Measurements from ENCODE around the gene KIF1B. TPM values are rescaled to one million over a fixed set of nuclear protein-coding genes. Genes with fewer than 3 reads are reported as not detected.

Gene KIF1B
- total RNA-seq, 1 donor, result 8.1 TPM

DNA sequence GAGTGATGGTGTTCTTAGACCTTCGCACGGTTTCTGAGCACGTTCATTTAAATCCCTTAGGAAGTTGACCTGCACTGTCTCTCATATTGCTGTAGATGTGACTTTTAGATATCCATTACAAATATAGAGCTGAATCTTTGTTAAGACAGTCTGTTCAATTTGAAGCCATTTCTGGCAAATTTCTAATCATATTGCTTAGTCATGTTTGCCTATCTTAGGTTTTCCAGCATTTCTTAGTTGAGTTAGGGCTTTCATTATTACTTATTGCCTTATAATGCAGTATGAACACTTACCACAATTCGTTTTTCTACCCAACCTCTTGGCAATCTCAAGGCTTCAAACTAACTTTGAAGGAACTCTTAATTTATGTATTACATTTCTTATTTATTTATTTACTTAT lies 110.0 kb downstream of the KIF1B start:
- DNase-seq (ENCODE audit: low read depth in 2 of 3, low spot score in 2 of 3), result no peak

DNA sequence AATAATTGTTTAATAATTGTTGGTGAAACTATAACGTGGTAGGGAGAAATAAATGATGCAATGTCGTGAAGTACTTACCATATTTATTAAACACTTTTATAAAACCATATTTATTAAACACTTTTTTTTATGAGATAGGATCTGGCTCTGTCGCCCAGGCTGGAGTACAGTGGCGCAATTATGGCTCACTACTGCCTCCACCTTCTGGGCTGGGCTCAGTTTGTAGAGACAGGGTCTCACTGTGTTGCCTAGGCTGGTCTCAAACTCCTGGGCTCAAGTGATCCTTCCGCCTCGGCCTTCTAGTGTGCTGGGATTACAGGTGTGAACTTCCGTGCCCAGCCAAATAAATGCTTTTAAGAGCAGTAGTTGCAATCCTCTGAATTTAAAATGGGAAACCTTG lies 112.5 kb downstream of the KIF1B start:
- no peak for DNase-seq (ENCODE audit: low read depth in 2 of 3, low spot score in 2 of 3)

DNA sequence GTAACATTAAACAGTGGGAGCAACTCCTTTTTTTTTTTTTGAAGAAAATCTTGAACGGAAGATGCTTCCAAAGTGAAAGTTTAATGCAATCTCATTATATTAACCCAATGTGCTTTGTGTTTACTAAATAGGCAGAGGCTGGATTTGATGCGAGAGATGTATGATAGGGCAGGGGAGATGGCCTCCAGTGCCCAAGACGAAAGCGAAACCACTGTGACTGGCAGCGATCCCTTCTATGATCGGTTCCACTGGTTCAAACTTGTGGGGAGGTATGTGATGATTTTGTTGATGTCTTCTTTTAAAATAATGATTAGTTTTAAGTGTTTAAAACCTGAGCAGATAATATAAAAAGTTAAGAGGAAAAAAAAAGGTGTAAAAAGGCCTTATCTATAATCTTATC lies 114.3 kb downstream of the KIF1B start:
- no peak for DNase-seq (ENCODE audit: low read depth in 2 of 3, low spot score in 2 of 3)

DNA sequence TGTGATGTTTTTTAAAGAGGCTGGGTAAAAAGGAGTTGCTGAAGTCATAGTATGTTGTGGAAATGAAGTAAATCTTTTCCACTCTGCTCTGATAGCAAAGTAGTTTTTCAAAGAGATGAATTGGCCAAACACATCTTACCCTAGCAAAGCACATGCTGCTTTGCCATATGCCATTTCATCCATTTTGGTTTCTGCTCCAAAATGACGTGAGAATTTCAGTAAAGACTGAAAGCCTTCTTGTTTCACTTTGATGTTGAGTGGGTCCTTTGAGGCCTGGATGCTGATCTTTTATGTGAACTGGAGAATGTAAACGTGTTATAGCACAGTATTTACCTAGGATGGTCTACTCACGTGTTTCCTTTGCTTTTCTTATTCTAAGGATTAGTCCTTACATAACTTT lies 115.2 kb downstream of the KIF1B start:
- DNase-seq (ENCODE audit: low read depth in 2 of 3, low spot score in 2 of 3), result no peak

DNA sequence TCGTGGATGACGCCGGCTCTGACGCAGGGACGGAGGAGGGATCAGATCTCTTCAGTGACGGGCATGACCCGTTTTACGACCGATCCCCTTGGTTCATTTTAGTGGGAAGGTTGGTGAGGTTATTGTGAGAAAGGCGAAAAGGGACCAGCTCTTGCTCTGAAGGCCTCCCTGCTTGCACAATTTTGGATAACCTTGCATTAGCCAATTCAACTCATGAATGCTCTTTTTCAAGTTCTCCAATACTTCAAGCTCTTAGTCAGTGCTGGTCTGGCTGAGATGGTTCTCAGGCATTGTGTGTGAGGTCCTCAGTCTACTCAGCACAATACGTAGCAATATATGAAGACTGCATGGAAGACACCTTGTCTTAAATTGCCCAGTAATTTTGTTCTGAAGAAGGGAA lies 115.9 kb downstream of the KIF1B start:
- DNase-seq (ENCODE audit: low read depth in 2 of 3, low spot score in 2 of 3), result no peak

DNA sequence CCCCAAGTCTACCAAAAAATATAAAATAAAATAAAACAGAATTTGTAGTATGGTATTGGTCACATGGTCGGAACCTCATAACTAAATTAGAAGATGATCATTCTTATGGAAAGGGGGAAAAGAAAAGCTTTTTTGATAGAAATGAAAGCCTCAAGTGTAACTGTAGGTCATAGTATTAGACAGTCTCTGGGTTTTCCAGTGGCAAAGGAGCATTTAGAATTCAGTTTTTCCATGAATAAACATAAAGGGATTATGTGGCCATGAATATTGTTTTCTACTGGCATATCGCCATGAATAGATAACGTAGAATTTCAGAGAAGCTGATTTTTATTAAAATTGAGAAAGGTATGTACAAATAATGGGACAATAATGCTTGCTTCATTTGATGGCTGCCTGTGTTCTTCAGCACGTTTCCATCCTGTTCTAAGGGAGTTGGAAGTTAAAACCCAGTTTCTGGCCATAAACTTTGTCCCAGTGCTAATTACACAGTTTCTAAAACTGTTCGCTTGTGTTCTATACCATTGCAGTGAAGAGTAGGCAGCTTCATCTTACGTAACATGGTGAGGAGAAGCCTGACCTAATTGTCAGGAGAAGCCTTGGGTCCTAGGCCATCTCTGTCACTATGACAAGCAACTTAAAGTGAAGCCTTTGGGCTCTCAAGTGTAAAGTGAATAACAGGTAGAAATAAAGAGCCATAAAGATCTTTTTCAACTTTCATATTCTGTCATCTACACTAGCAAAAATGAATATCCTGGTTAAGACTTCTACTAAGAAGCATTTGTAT lies 118.0 kb downstream of the KIF1B start:
- DNase-seq (ENCODE audit: low read depth in 2 of 3, low spot score in 2 of 3), result no peak

DNA sequence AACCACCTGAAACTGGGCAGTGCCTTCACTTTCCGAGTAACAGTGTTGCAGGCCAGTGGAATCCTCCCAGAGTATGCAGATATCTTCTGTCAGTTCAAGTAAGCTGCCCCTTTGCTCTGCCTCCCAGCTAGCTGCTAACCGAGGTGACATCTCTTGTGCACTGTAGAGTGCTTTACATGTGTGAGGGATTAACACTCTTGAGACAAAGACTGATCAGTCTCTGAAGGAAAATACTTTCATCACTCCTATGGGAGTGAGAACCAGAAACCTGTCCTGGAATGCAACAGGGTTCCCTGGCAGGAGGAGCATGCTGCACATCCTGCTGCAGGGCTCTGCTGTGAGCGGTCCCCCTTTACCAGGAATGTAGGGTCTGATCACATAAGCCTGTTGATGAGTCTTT lies 127.1 kb downstream of the KIF1B start:
- no peak for DNase-seq (ENCODE audit: low read depth in 2 of 3, low spot score in 2 of 3)

DNA sequence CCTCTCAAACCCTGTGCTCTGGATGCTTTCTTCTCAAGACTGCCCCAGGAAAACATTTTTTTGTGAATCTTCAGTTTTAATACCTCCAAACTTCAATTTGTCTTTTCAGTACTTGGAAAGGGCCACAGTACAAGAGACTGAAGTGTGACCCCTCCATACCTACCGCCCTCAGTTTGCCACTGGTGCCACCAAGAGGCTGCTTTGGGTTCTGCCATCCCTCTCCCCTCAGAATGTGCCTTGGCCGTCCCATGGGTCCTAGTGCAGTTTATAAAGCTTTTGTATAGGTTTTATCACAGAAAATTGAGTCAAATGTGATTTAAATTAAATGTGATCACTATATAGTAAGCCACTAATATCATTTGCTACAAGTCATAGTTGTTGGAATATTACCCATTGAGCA lies 127.7 kb downstream of the KIF1B start:
- DNase-seq (ENCODE audit: low read depth in 2 of 3, low spot score in 2 of 3), result peak in 2 of 3 donors; percentile 46 to 70

DNA sequence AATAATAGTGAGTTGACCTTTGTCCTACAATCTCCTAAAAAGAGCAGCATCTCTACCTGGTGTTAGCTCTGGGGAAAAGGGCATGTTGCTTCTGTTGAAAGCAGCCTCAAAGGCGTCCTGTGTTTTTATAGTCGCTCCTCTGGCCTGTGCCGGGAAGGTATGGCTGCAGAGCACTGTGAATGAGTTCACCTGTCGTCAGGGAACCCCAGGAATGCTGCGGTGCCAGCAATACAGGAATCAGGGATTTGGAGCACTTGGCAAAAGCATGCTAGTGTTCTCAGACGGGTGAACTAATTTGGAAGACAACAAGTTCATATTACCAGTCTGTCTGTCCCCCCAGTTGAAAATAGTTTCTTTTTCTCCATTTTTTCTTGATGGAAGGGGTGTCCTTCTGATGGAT lies 128.2 kb downstream of the KIF1B start:
- no peak for DNase-seq (ENCODE audit: low read depth in 2 of 3, low spot score in 2 of 3)

DNA sequence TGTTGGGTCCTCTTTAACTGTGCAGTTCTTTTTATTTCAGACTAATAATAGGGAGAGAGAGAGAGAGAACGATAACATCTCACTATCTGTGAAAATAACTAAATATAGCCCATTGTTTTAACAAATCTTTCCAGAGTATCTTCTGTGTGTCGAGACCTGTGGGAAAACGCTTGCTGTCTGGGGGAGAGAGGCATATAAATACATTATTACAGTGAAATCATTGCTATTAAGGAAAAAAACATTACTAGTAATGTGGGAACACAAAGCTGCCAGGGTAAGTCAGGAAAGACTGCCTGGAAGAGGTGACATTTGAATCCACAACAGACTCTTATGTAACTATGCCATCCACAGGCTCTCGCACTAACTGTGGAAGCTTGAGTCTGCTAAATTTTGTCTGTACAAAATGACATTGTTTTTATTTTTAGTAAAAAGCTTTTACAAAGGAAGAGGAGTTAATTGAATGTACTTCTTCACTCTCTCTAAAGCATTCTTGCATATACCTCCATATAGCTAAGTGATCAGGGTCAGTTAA lies 128.7 kb downstream of the KIF1B start:
- no peak for DNase-seq (ENCODE audit: low read depth in 2 of 3, low spot score in 2 of 3)

DNA sequence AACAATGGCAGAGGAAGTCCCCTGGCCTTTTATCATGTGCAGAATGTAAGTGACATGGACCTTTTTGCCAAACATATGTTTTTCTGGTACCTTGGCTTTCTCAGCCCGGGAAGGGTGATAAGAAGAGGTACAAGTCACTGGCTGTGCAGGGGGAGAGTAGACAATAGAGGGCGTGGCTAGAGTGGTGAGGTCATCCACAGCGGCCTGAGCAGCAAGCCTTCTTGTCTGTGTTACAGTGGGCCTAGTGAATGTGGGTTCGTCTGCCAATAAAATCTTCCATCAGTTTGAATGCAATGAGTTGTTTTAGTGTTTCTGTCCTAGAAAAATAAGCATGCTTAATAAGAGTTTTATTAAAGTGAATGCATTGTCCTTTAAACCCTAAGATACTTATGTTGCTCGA lies 129.4 kb downstream of the KIF1B start:
- no peak for DNase-seq (ENCODE audit: low read depth in 2 of 3, low spot score in 2 of 3)

DNA sequence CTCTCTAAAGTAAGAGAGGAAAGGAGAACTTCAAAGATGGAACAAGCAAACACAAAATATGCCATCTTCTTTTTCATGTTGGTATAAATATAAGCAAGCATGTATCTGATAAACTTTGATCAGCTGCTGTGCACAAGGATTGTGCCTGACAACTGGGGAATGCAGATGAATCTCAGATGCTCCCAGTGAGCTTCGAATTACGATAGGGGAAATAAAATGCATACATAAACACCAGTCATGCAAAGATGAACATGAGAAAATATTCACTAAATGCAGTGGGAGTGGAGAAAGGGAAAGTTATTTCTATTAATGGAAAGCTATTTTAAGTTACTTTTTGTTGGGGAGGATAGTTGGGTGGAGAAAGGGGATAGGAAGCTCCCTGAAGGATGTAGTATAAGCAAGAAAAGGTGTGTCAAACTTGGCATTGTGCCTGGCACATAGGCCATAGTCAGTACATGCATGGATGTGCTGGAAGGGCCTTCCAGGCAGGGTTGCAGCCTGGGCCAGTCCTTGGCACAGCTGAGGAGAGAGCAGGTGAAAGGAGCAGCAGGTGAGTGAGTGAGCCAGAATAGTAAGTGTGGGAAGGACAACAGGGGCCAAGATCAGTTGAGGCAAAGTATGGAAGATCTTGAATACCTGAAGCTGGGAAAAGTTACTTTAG lies 130.7 kb downstream of the KIF1B start:
- no peak for DNase-seq (ENCODE audit: low read depth in 2 of 3, low spot score in 2 of 3)

DNA sequence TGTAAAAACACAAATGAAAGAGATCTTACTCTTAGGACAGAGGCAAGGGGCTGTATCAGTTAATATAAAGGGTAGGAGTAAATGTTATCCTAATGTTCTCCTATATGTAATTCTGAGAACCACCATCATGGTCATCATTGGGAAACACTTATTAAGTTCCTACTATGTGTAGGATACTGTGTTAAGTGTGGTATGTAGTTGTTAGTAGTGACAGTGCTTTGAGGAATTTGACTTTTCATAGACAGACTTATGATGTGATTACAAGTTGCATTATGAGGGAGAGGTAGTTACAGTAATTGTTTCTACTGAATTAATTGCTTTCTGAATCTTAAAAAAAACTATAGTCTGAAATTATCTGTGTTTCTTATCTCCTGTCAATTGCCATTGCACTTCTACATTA lies 136.7 kb downstream of the KIF1B start:
- DNase-seq (ENCODE audit: low read depth in 2 of 3, low spot score in 2 of 3), result no peak

DNA sequence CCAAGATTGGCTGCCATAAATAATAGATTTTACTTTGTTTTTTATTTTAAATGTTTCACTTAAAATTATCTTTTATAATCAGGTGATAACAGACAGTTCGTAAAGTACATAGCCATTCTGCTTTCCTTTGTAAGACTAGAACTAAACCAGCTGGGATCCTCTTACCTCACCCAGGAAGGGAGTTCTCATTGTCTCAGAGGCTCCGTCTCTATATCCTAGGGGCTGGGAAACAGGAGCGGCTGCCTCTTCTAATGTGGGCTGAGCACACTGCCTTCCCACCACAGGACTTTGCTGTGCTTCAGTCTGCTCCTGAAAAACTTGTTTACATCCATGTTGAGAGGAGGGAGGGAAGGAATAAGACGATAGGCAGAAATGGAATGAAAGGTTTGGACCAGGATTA lies 142.9 kb downstream of the KIF1B start:
- no peak for DNase-seq (ENCODE audit: low read depth in 2 of 3, low spot score in 2 of 3)

DNA sequence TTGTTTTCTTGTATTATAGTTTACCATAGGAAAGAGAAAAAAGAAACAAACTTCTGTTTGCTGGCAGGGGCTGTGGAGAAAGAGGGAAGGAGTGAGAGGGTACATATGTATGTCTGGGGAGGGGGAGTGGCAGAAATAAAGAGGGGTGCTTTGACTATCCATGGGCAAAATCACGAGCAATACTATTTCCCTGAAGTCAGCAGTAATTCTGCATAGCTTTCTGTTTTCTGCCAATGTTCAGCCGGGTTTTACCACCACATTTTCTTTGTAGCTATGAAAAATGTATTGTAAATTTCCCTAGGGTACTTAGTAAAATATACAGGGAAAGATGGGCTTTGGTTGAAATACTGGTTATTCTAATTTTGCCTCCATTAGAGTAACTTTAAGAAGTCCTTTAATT lies 143.3 kb downstream of the KIF1B start:
- no peak for DNase-seq (ENCODE audit: low read depth in 2 of 3, low spot score in 2 of 3)

DNA sequence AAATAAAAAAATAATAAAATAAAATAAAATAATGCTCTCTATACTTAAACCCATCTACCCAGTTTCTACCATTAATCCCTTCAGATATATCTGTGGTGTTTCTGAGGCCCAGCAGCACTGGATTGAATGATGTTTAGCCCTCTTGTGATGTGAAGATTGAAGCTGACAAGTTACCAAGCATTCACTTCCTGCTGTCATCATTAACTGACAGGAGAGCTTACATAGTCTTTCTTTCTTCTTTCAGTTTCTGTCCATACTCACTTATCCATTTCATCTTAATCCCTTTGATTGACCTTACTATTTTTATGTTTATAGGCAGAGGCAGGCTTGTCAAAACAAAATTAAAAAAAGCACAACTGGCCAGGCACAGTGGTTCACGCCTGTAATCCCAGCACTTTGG lies 149.7 kb downstream of the KIF1B start:
- no peak for DNase-seq (ENCODE audit: low read depth in 2 of 3, low spot score in 2 of 3)

DNA sequence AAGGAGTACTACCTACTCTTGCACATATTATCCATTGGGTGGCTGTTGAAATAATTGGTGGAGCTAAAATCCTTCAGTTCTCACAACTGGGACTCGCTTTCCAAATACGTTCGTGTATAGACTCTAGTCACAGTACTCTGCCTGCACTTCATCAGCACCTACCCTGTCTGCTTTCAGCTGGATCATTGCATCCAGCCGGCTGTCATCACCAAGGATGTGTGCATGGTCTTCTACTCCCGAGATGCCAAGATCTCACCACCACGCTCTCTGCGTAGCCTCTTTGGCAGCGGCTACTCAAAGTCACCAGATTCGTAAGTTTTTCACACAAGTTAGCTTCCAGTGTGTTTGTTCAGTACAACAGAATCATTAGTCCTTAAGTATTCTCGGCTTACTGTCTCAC lies 151.1 kb downstream of the KIF1B start:
- no peak for DNase-seq (ENCODE audit: low read depth in 2 of 3, low spot score in 2 of 3)

DNA sequence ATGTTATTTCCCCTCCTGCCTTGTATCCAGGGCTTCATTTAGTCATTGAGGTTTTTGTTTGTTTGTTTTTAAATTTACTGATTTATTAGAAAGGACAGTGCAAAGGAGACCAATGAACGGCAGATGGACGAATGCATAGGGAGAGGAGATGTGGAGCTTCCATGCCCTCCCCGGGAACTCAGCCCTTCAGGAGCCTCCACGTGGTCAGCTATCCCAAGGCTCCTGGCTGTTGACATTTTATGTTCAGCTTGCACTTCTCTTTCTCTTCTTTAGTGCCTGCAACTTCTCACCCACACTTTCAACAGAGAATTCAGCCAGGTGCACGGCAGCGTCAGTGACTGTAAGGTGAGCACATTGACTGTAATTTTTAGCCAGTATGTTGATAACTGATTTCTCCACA lies 157.8 kb downstream of the KIF1B start:
- DNase-seq (ENCODE audit: low read depth in 2 of 3, low spot score in 2 of 3), result no peak

DNA sequence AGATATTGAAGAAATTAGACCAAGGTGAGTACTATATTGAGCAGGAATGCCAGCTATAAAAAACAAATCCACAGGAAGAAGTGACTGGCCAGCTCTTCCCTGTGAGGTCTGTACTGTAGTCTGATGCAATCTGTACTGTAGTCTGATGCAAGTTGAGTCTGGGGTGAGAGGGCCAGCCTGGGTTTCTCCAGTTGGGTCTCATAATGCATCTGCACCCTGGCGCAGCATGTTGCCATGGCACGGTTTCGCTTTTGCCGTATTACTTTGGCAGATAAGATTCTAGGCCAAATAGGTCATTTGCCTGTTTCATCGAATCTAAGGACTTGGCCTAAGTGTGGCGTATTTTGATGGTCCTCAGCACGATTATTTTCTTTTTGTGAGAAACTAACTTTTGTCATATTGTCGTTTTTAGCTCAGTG lies 164.1 kb downstream of the KIF1B start:
- DNase-seq (ENCODE audit: low read depth in 2 of 3, low spot score in 2 of 3), result no peak

DNA sequence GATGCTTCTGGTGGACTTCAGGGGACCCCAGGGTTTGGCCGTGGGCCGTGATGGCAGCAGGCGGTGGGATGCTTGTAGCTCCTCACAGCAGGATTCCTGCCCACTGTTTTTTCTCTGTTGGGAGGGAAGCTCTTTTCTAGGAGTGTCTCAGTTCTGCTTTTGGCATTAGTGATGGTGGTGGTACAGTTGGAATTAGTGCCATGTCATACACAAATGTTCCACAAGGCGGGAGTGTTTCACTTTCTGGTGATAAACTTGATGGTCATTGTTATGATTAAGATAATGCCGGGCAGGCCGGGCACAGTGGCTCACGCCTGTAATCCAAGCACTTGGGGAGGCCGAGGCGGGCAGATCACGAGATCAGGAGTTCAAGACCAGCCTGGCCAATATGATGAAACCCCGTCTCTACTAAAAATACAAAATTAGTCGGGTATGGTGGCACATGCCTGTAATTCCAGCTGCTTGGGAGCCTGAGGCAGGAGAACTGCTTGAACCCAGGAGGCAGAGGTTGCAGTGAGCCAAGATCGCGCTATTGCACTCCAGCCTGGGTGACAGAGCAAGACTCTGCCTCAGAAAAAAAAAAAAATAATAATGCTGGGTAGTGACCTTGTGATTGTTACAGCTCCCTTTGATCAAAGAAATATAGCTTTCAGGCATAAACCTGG lies 167.1 kb downstream of the KIF1B start:
- DNase-seq (ENCODE audit: low read depth in 2 of 3, low spot score in 2 of 3), result peak in 2 of 3 donors; percentile 71 to 86

DNA sequence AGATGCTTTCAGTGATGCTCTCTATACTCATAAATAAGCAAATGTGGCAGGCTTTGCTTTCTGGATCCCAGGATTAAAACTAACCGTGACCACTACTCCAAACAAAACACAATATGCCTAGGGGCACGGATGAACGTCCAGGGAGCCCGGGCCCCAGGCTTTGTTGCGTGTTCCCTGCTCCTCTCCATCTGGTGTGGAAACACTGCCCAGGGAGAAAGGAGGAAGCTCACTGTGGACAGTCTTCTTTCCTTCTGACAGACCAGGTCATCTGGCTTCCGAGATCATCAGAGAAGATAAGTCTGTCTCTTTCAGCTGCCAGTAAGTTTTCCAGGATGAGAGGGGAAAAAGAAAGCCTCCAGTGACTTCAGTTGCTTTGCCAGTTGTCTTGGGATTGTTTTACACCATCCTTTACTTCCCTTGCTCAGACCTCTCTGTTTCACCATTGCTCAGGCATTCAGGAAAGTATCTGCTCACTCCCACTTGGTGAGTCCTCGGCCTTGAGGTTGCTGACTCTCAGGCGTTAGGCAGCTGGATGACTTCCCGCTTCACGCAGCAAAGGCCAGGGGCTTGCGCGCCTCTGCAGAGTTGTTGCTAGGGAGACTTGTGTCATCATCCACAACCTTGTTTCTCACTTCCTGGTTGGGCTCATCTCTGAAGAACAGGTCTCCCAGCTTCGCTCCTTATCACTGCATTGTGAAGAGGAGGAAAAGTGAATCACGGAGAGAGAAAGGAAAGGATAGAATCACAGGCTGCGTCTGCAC lies 167.9 kb downstream of the KIF1B start:
- peak in 1 of 3 donors; percentile 17 for DNase-seq (ENCODE audit: low read depth in 2 of 3, low spot score in 2 of 3)
